Natural killer cell (primary cell): Measurements from ENCODE around the gene SGIP1. TPM values are rescaled to one million over a fixed set of nuclear protein-coding genes. Genes with fewer than 3 reads are reported as not detected.
A peak's percentile ranks its signal among the peaks of the same experiment; 100 is the strongest.

Experiments
- ATAC-seq, 3 donors: fragments of 150-1000 bp in 2 of 3; fragments of 200-7000 bp in 1 of 3; cut with Tn5 transposase; 1 replicate in 1 of 3; 2 replicates in 2 of 3; pipeline ENCODE4 v1.10.0; 2021; ENCODE audit warnings: mild to moderate bottlenecking in 2 of 3, moderate library complexity in 2 of 3
- DNase-seq, 2 donors: peaks; one replicate each; pipeline versions ENCODE4 v3.0.0 to v3.0.0-alpha.2; 2013 to 2021; ENCODE audit warnings: mixed read lengths in 1 of 2
- H3K27ac ChIP-seq: one replicate; pipeline ENCODE4 v1.5.1; 2013; ENCODE audit warnings: mild to moderate bottlenecking, low read length
- H3K27me3 ChIP-seq: one replicate; pipeline ENCODE4 v1.6.1; 2013; ENCODE audit warnings: low read length; ENCODE audit not compliant: control insufficient read depth, insufficient read depth
- H3K36me3 ChIP-seq: one replicate; pipeline ENCODE4 v1.6.1; 2013; ENCODE audit warnings: low read length; ENCODE audit not compliant: control insufficient read depth, insufficient read depth
- H3K4me1 ChIP-seq: one replicate; pipeline ENCODE4 v1.6.1; 2013; ENCODE audit warnings: low read length; ENCODE audit not compliant: control insufficient read depth, insufficient read depth
- H3K4me3 ChIP-seq: one replicate; pipeline ENCODE4 v1.5.1; 2013; ENCODE audit warnings: low read length
- H3K9me3 ChIP-seq: one replicate; pipeline ENCODE4 v1.6.1; 2013; ENCODE audit warnings: low read length; ENCODE audit not compliant: control insufficient read depth, insufficient read depth
- H3K27ac Mint-ChIP-seq, 2 donors: one replicate each; pipeline ENCODE4 v1.8.0; 2022; ENCODE audit warnings: mild to moderate bottlenecking in 2 of 2, mixed read lengths in 2 of 2, moderate library complexity in 1 of 2
- H3K27me3 Mint-ChIP-seq, 2 donors: one replicate each; pipeline ENCODE4 v1.8.0; 2022; ENCODE audit warnings: low read depth in 2 of 2, mixed read lengths in 2 of 2
- H3K36me3 Mint-ChIP-seq: one replicate; pipeline ENCODE4 v1.8.0; 2022; ENCODE audit warnings: mixed read lengths
- H3K4me1 Mint-ChIP-seq, 2 donors: one replicate each; pipeline ENCODE4 v1.8.0; 2022; ENCODE audit warnings: mixed read lengths in 2 of 2
- H3K4me3 Mint-ChIP-seq: one replicate; pipeline ENCODE4 v1.8.0; 2022; ENCODE audit warnings: mild to moderate bottlenecking, moderate library complexity, mixed read lengths
- H3K9me3 Mint-ChIP-seq, 2 donors: one replicate each; pipeline ENCODE4 v1.8.0; 2022; ENCODE audit warnings: mixed read lengths in 2 of 2
- WGBS: methylation state at CpG from one replicate; pipeline ENCODE4 v1.1.7; 2013; ENCODE audit warnings: missing lambda C conversion rate; ENCODE audit not compliant: insufficient coverage; 5-methylcytosine and 5-hydroxymethylcytosine counted together
- intact Hi-C: fragments of 100-400 bp; cut with micrococcal nuclease; formaldehyde crosslinking; loops from one replicate; pipeline ENCODE4 v1.14.2; 2022
- total RNA-seq, 4 donors: library from RNA; stranded (reverse); fragments of 120-200 nt in 1 of 4; gene quantifications; one replicate each; pipeline versions ENCODE4 v1.2.3 to v1.2.4, GENCODE V29; 2013 to 2022
- TF ChIP-seq, protein P1 (sequence below): fragments of 200-600 bp; IDR thresholded peaks from one replicate; pipeline ENCODE4 v1.8.0; 2022; ENCODE audit warnings: antibody characterized with exemption

The SGIP1 gene
- total RNA-seq, 3 donors from 2014 or later (not counting 1 experiment from before 2014, with no cell fraction given), result 0.05 TPM; not detected in 2

DNA sequence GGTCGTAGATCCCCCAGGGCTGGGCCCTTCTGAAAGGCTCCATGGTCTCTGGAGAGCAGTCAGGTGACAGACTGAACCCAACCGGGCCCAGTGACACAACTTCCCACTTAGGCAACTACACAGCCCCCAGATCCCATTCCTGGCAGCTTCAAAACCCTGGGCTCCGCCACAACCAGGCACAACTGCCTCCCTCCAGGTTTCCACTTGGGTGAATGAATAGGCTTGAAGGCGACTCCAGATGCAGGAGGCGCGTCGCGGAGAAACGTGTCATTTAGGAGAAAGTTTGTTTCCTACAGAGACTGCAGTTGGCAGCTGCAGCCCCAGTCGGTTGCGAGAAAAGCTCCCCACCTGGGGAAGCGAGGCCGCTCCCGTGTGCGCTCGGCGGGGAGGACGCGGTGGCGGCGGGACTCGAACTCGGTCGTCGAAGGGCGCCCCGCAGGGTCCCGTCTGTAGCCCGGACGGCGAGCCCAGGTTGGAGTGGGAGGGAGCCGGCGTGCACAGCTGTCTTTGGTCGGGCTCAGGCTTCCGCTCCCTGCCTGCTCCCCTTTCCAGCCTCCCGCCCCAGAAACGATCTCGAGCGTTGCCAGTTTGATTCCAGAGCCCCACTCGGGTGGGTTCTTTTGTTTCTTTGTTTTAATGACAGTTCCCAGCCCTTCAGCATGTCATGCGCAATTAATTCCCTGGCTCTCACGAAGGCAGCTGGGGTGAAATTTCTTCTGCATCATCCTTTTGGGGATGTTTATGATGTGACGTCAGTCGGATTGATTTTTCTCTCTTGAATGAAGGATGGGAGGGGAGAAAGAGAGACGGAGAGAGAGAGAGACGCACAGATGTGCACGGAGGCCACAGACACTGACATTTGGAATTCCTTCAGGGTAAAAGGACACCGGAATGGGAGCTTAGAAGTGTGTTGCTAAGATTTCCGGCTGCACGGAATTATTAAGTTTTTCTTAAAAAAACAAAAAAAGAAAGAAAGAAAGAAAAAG, 862 bp upstream of the SGIP1 start:
- Histone ChIP-seq H3K9me3 (no peaks in the 10 kb centered on the region), H3K4me3 (peak overlapping the region; percentile 16), H3K27me3 (peaks cover 17% of the 10 kb centered on the region), H3K36me3 (no peaks in the 10 kb centered on the region), H3K4me1 (peaks cover 11% of the 10 kb centered on the region), H3K27ac (no peak overlapping the region)
- Mint-ChIP-seq H3K27me3 (peaks cover 38 to 53% of the 10 kb centered on the region in 2 donors), H3K9me3 (no peaks in the 10 kb centered on the region), H3K27ac (no peak overlapping the region), H3K4me3 (peak overlapping the region; percentile 51), H3K4me1 (peaks cover 0 to 5% of the 10 kb centered on the region in 2 donors), H3K36me3 (peaks cover 7% of the 10 kb centered on the region)
- intact Hi-C loops, result no loop called here
- no peak for ATAC-seq
- TF ChIP-seq, protein P1, sequence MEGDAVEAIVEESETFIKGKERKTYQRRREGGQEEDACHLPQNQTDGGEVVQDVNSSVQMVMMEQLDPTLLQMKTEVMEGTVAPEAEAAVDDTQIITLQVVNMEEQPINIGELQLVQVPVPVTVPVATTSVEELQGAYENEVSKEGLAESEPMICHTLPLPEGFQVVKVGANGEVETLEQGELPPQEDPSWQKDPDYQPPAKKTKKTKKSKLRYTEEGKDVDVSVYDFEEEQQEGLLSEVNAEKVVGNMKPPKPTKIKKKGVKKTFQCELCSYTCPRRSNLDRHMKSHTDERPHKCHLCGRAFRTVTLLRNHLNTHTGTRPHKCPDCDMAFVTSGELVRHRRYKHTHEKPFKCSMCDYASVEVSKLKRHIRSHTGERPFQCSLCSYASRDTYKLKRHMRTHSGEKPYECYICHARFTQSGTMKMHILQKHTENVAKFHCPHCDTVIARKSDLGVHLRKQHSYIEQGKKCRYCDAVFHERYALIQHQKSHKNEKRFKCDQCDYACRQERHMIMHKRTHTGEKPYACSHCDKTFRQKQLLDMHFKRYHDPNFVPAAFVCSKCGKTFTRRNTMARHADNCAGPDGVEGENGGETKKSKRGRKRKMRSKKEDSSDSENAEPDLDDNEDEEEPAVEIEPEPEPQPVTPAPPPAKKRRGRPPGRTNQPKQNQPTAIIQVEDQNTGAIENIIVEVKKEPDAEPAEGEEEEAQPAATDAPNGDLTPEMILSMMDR, result no peak
- 3% methylated on average over 48 of the region's 50 CpGs for WGBS
- peak in 1 of 2 donors; percentile 33 for DNase-seq

DNA sequence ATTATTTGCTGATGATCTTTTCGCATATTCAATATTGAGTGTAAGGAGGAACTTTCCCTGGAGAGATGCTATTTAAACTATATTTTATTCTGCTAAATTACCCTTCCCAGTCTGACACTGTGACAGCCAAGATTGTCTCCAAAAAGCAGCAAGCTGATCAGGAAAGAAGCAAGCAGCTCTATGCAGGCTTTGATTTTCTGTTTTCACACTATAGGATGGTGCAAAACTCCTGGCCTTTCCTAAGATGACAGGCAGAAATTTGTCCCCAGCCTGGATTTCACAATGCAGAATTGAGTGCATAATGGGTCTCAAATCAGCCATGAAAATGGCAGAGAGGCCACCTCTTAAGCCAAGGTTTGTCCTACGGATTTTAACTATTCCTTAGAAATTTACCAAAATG, 1.1 kb downstream of the SGIP1 start:
- H3K27ac Mint-ChIP-seq, result no peak overlapping the region
- Histone ChIP-seq H3K9me3 (no peaks in the 10 kb centered on the region), H3K4me1 (peaks cover 11% of the 10 kb centered on the region), H3K27ac (no peak overlapping the region), H3K27me3 (peaks cover 17% of the 10 kb centered on the region), H3K4me3 (no peak overlapping the region), H3K36me3 (no peaks in the 10 kb centered on the region)
- H3K36me3 Mint-ChIP-seq, result peaks cover 7% of the 10 kb centered on the region
- ATAC-seq, result no peak
- H3K9me3 Mint-ChIP-seq, result no peaks in the 10 kb centered on the region
- peaks cover 36 to 55% of the 10 kb centered on the region in 2 donors for H3K27me3 Mint-ChIP-seq
- TF ChIP-seq, protein P1, result no peak
- no peak for DNase-seq
- WGBS, result no CpG with 5 or more reads among the region's 2 CpGs
- H3K4me1 Mint-ChIP-seq, result peaks cover 0 to 5% of the 10 kb centered on the region in 2 donors
- intact Hi-C loops, result no loop called here
- no peak overlapping the region for H3K4me3 Mint-ChIP-seq

DNA sequence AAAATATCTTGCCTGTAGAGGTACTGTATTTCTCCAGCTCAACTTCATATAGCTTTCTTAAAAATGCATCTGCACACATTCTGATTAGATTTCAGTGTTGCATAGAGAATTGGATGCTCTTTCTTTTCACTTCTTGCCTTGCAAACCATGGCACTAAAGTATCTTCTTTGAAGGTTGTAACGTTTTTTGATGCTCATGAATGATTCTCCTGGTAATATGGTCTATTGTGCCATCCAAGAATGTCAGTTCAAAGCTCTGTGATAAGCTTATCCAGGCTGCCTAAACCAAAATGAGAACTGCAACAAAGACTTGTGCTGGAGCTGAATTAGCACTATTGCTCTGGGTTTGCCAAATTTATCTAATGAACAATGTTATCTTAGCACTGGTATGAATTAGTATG, 1.9 kb downstream of the SGIP1 start:
- TF ChIP-seq, protein P1, result no peak

More for the DNA sequence above, 1.9 kb downstream of the SGIP1 start:
- H3K36me3 ChIP-seq, result no peaks in the 10 kb centered on the region
- peaks cover 7% of the 10 kb centered on the region for H3K36me3 Mint-ChIP-seq
- H3K27ac ChIP-seq, result no peak overlapping the region
- no peak overlapping the region for H3K27ac Mint-ChIP-seq
- H3K4me3 Mint-ChIP-seq, result no peak overlapping the region
- peaks cover 0 to 5% of the 10 kb centered on the region in 2 donors for H3K4me1 Mint-ChIP-seq
- no peaks in the 10 kb centered on the region for H3K9me3 ChIP-seq
- 53% methylated on average over 1 of the region's 1 CpG for WGBS
- H3K4me1 ChIP-seq, result peaks cover 11% of the 10 kb centered on the region
- no peak overlapping the region for H3K4me3 ChIP-seq
- H3K9me3 Mint-ChIP-seq, result no peaks in the 10 kb centered on the region
- ATAC-seq, result no peak
- no peak for DNase-seq
- peaks cover 17% of the 10 kb centered on the region for H3K27me3 ChIP-seq
- intact Hi-C loops, result no loop called here
- peaks cover 39 to 52% of the 10 kb centered on the region in 2 donors for H3K27me3 Mint-ChIP-seq
